ENCODE measurements around the gene LIN7C. TPM values are rescaled to one million over a fixed set of nuclear protein-coding genes. Genes with fewer than 3 reads are reported as not detected.

LIN7C gene
- polyA plus RNA-seq, 2 of the 4 experiments (the other 2 are of a cell fraction): 10.1 to 31.0 TPM

- TF ChIP-seq EP300 (IDR thresholded peaks at IDR 0.05) (no peak), RFX5 (IDR thresholded peaks at IDR 0.05) (no peak), KDM1A (IDR thresholded peaks at IDR 0.05; ENCODE audit: low read depth) (no peak), ZNF302 (CRISPR knock-in tag; IDR thresholded peaks at IDR 0.05) (no peak)
Measured at GRCh38 chr11:27504205-27504604, 2.4 kb downstream of the LIN7C start (continued).

- ChIA-PET CTCF (interaction anchor here (1.0 to 8.0 kb wide), 4 partner anchors 18 to 343 kb away, joined by 3 to 73 read pairs (median 4); no protein-coding TSS in a partner anchor), POLR2A (no interaction called here)
- peaks cover 22% of the 10 kb centered on the region for H3K4me1 ChIP-seq
- no peak for FAIRE-seq
- no peak overlapping the region for H3K4me2 ChIP-seq
- DNase-seq (ENCODE audit: low read depth in 1 of 2, low spot score in 1 of 2): no peak
- TF ChIP-seq CEBPB (IDR thresholded peaks at IDR 0.05): no peak
- no peak for TF ChIP-seq ZFP36 (IDR thresholded peaks at IDR 0.05; ENCODE audit: borderline replicate concordance, partially characterized antibody)
- peak; percentile 73 for TF ChIP-seq MAFK (IDR thresholded peaks at IDR 0.05; ENCODE audit: partially characterized antibody)
- no peaks in the 10 kb centered on the region for H3K9me3 ChIP-seq
- no peak overlapping the region for H3K27ac ChIP-seq
- ATAC-seq: no peak
- H3K4me3 ChIP-seq: no peak overlapping the region
Measured at GRCh38 chr11:27501100-27501499, 5.5 kb downstream of the LIN7C start.

- DNase-seq (ENCODE audit: low read depth in 1 of 2, low spot score in 1 of 2) (no peak), FAIRE-seq (no peak), ATAC-seq (no peak)
- peaks cover 15% of the 10 kb centered on the region for H3K4me1 ChIP-seq
- no peak overlapping the region for H3K27ac ChIP-seq
- TF ChIP-seq MAFK (IDR thresholded peaks at IDR 0.05; ENCODE audit: partially characterized antibody) (no peak), ESRRA (IDR thresholded peaks at IDR 0.05; ENCODE audit: borderline replicate concordance, low read length) (no peak), FOSB (CRISPR knock-in tag; IDR thresholded peaks at IDR 0.05) (no peak), E2F6 (IDR thresholded peaks at IDR 0.05; ENCODE audit: borderline replicate concordance, low read depth) (no peak)
- no peak overlapping the region for H3K4me2 ChIP-seq
- POLR2A ChIA-PET: no interaction called here
- 87% methylated on average over 1 of the region's 1 CpG for WGBS (ENCODE audit: missing lambda C conversion rate)
- CTCF ChIA-PET: interaction anchor here (0.9 to 8.0 kb wide), 13 partner anchors 10 to 593 kb away, joined by 3 to 73 read pairs (median 4); partner anchors contain the start of gene LGR4
- H3K9me3 ChIP-seq: no peaks in the 10 kb centered on the region
- H3K4me3 ChIP-seq: no peak overlapping the region
Measured at GRCh38 chr11:27497911-27498310, 8.7 kb downstream of the LIN7C start.

GRCh38 chr11:27497284-27497866, 9.2 kb downstream of the LIN7C start:
- DNase-seq (ENCODE audit: low read depth in 1 of 2, low spot score in 1 of 2) (peak in 1 of 2 experiments; percentile 33), FAIRE-seq (peak; percentile 67), ATAC-seq (peak; percentile 50 to 79; a peak in 4 of 6 replicates)
- CTCF ChIA-PET: interaction anchor here (0.9 to 8.0 kb wide), 11 partner anchors 10 to 592 kb away, joined by 3 to 73 read pairs (median 3); partner anchors contain the start of gene LGR4
- Histone ChIP-seq H3K9me3 (no peaks in the 10 kb centered on the region), H3K4me3 (no peak overlapping the region), H3K27ac (no peak overlapping the region), H3K4me2 (no peak overlapping the region), H3K4me1 (peaks cover 15% of the 10 kb centered on the region)
- TF ChIP-seq CHD4 (IDR thresholded peaks at IDR 0.05; ENCODE audit: borderline replicate concordance) (no peak), CTCF (IDR thresholded peaks at IDR 0.05) (peak; percentile 80), CHD2 (IDR thresholded peaks at IDR 0.05; ENCODE audit: low read length, partially characterized antibody) (no peak), RAD21 (conservative IDR thresholded peaks at IDR 0.05 in 1 of 2, IDR thresholded peaks at IDR 0.05 in 1 of 2) (peak; percentile 66 to 71; a peak in 4 of 5 replicates), SMC3 (IDR thresholded peaks at IDR 0.05) (peak; percentile 50; the same call in 2 of the 3 replicates)
- POLR2A ChIA-PET: no interaction called here

- POLR2A ChIA-PET: no interaction called here
- no peak overlapping the region for H3K4me3 ChIP-seq
- FAIRE-seq (no peak), DNase-seq (ENCODE audit: low read depth in 1 of 2, low spot score in 1 of 2) (no peak), ATAC-seq (no peak)
- WGBS (ENCODE audit: missing lambda C conversion rate): 86% methylated on average over 1 of the region's 1 CpG
- CTCF ChIA-PET: interaction anchor here (0.6 to 8.0 kb wide), 14 partner anchors 14 to 1197 kb away, joined by 3 to 73 read pairs (median 4); no protein-coding TSS in a partner anchor
- no peak overlapping the region for H3K27ac ChIP-seq
- peaks cover 15% of the 10 kb centered on the region for H3K4me1 ChIP-seq
- no peak overlapping the region for H3K4me2 ChIP-seq
- H3K9me3 ChIP-seq: no peaks in the 10 kb centered on the region
- TF ChIP-seq TP53 (CRISPR knock-in tag; IDR thresholded peaks at IDR 0.05) (no peak), CBX8 (IDR thresholded peaks at IDR 0.05) (no peak), PHF8 (IDR thresholded peaks at IDR 0.05; ENCODE audit: borderline replicate concordance, low read depth) (no peak), BHLHE40 (IDR thresholded peaks at IDR 0.05; ENCODE audit: low read depth, low read length) (no peak), HES2 (IDR thresholded peaks at IDR 0.05) (no peak), REST (IDR thresholded peaks at IDR 0.05) (no peak), JUNB (IDR thresholded peaks at IDR 0.05) (no peak), ESRRA (IDR thresholded peaks at IDR 0.05; ENCODE audit: borderline replicate concordance, low read length) (no peak), HDAC2 (IDR thresholded peaks at IDR 0.05) (no peak)
Measured at GRCh38 chr11:27496461-27496860, 10.1 kb downstream of the LIN7C start.
